Measurements from ENCODE around the gene NUP50. TPM values are rescaled to one million over a fixed set of nuclear protein-coding genes. Genes with fewer than 3 reads are reported as not detected.

NUP50 gene
- total and polyA plus RNA-seq, 2 of the 13 experiments (the other 11 are each of a cell fraction or from before 2014, with no cell fraction given): 14.2 to 52.4 TPM

GRCh38 chr22:45159652-45160462 lies 3.9 kb upstream of the NUP50 start (continued):
- no peak for TF ChIP-seq MYC (CRISPR knock-in tag; IDR thresholded peaks at IDR 0.05; ENCODE audit: borderline replicate concordance)
- TF ChIP-seq MAZ (IDR thresholded peaks at IDR 0.05; ENCODE audit: borderline replicate concordance, low read depth, low read length): no peak
- TF ChIP-seq MAZ (CRISPR knock-in tag; IDR thresholded peaks at IDR 0.05; ENCODE audit: low read depth): no peak
- TF ChIP-seq WIZ (CRISPR knock-in tag; IDR thresholded peaks at IDR 0.05): no peak
- peak; percentile 70 for TF ChIP-seq TEAD3 (CRISPR knock-in tag; optimal IDR thresholded peaks at IDR 0.05; ENCODE audit: borderline replicate concordance)
- no peak for TF ChIP-seq ZMAT5 (CRISPR knock-in tag; IDR thresholded peaks at IDR 0.05; ENCODE audit: borderline replicate concordance, low read depth)
- no peak for TF ChIP-seq ZBTB20 (CRISPR knock-in tag; IDR thresholded peaks at IDR 0.05; ENCODE audit: borderline replicate concordance, low read depth)
- TF ChIP-seq ZNF414 (CRISPR knock-in tag; IDR thresholded peaks at IDR 0.05): no peak
- no peak for TF ChIP-seq GABPB1 (CRISPR knock-in tag; IDR thresholded peaks at IDR 0.05)
- no peak for TF ChIP-seq RCOR2 (CRISPR knock-in tag; IDR thresholded peaks at IDR 0.05)
- no peak for TF ChIP-seq REPIN1 (CRISPR knock-in tag; IDR thresholded peaks at IDR 0.05; ENCODE audit: borderline replicate concordance, low read depth)
- TF ChIP-seq RBAK (CRISPR knock-in tag; IDR thresholded peaks at IDR 0.05): no peak
- TF ChIP-seq ZC3H13 (CRISPR knock-in tag; IDR thresholded peaks at IDR 0.05): peak; percentile 44; the same call in 1 of the 2 replicates
- TF ChIP-seq YY1 (IDR thresholded peaks at IDR 0.05; ENCODE audit: insufficient read depth, insufficient replicate concordance, low read depth, low read length): no peak
- no peak for TF ChIP-seq CSRNP1 (CRISPR knock-in tag; IDR thresholded peaks at IDR 0.05)
- no peak for TF ChIP-seq RBM22 (optimal IDR thresholded peaks at IDR 0.05; ENCODE audit: low read length)
- TF ChIP-seq ZNF512B (CRISPR knock-in tag; IDR thresholded peaks at IDR 0.05; ENCODE audit: borderline replicate concordance): no peak
- peak; percentile 73 for TF ChIP-seq DPF2 (CRISPR knock-in tag; IDR thresholded peaks at IDR 0.05; ENCODE audit: borderline replicate concordance, low read depth)
- TF ChIP-seq TGIF2 (CRISPR knock-in tag; IDR thresholded peaks at IDR 0.05): no peak
- no peak for TF ChIP-seq ZNF276 (CRISPR knock-in tag; IDR thresholded peaks at IDR 0.05; ENCODE audit: low read depth)
- TF ChIP-seq NR2F1 (CRISPR knock-in tag; IDR thresholded peaks at IDR 0.05): no peak
- no peak for TF ChIP-seq ZNF839 (CRISPR knock-in tag; IDR thresholded peaks at IDR 0.05; ENCODE audit: borderline replicate concordance)
